ENCODE results near the gene LYST. TPM values are rescaled to one million over a fixed set of nuclear protein-coding genes. Genes with fewer than 3 reads are reported as not detected.

Gene LYST
- polyA plus RNA-seq, 1 of the 3 experiments (the other 2 are of a cell fraction): 3.9 TPM

- Histone ChIP-seq H3K9me2 (no peaks in the 10 kb centered on the region), H2AFZ (ENCODE audit: low read depth) (peak overlapping the region; percentile 17; the same call in 1 of the 2 replicates), H3K4me3 (ENCODE audit: low read depth in 2 of 2, low read length in 1 of 2) (no peak overlapping the region), H3K36me3 (replicated peaks in 1 of 2; ENCODE audit: control insufficient read depth in 1 of 2, insufficient read depth in 2 of 2, low read length in 1 of 2) (peaks cover 9 to 24% of the 10 kb centered on the region in 2 experiments), H3K79me2 (ENCODE audit: insufficient read depth) (no peaks in the 10 kb centered on the region), H3K4me1 (ENCODE audit: control insufficient read depth in 1 of 2, insufficient read depth in 2 of 2, low read depth in 1 of 2, low read length in 1 of 2) (peaks cover 0 to 7% of the 10 kb centered on the region in 2 experiments; a peak in 2 of 4 replicates), H3K4me2 (peak overlapping the region; percentile 6; the same call in 1 of the 2 replicates), H3K9ac (no peak overlapping the region), H3F3A (replicated peaks; ENCODE audit: insufficient read depth) (peaks cover 28% of the 10 kb centered on the region), H3K9me3 (no peaks in the 10 kb centered on the region), H3K27ac (ENCODE audit: low read depth in 2 of 2, low read length in 1 of 2) (peak overlapping the region in 1 of 2 experiments; percentile 46; a peak in 2 of 4 replicates), H4K20me1 (ENCODE audit: insufficient read depth) (no peaks in the 10 kb centered on the region), H3K27me3 (ENCODE audit: insufficient read depth) (no peaks in the 10 kb centered on the region)
- DNase-seq: no peak
- CTCF ChIA-PET: interaction anchor here (0.6 kb wide), 1 partner anchor 344 kb away, joined by 3 read pairs; no protein-coding TSS in a partner anchor
- 25% methylated on average over 4 of the region's 4 CpGs for WGBS (ENCODE audit: low lambda C conversion rate)
- POLR2A ChIA-PET: no interaction called here
- no peak for TF ChIP-seq TAF1 (IDR thresholded peaks at IDR 0.05; ENCODE audit: borderline replicate concordance, low read depth, low read length)
- no peak for TF ChIP-seq ELF1 (IDR thresholded peaks at IDR 0.05)
- no peak for TF ChIP-seq SMC3 (IDR thresholded peaks at IDR 0.05; ENCODE audit: low read depth, low read length)
- no peak for TF ChIP-seq CTCF (IDR thresholded peaks at IDR 0.05)
- peak; percentile 68 for TF ChIP-seq JUND (IDR thresholded peaks at IDR 0.05)
- TF ChIP-seq EP300 (IDR thresholded peaks at IDR 0.05; ENCODE audit: borderline replicate concordance in 1 of 2, low read depth in 1 of 2, low read length in 1 of 2): peak in 1 of 2 experiments; percentile 64; a peak in 1 of 4 replicates
- TF ChIP-seq TCF12 (IDR thresholded peaks at IDR 0.05): peak; percentile 68
- TF ChIP-seq FOSL2 (IDR thresholded peaks at IDR 0.05; ENCODE audit: borderline replicate concordance, low read depth): peak; percentile 67
- TF ChIP-seq, protein P1, sequence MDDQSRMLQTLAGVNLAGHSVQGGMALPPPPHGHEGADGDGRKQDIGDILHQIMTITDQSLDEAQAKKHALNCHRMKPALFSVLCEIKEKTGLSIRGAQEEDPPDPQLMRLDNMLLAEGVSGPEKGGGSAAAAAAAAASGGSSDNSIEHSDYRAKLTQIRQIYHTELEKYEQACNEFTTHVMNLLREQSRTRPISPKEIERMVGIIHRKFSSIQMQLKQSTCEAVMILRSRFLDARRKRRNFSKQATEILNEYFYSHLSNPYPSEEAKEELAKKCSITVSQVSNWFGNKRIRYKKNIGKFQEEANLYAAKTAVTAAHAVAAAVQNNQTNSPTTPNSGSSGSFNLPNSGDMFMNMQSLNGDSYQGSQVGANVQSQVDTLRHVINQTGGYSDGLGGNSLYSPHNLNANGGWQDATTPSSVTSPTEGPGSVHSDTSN (IDR thresholded peaks at IDR 0.05): peak; percentile 85
- no peak for TF ChIP-seq NRF1 (IDR thresholded peaks at IDR 0.05; ENCODE audit: low read depth, low read length)
- no peak for TF ChIP-seq MEF2A (IDR thresholded peaks at IDR 0.05; ENCODE audit: borderline replicate concordance, low read depth)
- TF ChIP-seq NFIC (IDR thresholded peaks at IDR 0.05; ENCODE audit: borderline replicate concordance): peak; percentile 34; the same call in 1 of the 2 replicates
- TF ChIP-seq SIN3A (IDR thresholded peaks at IDR 0.05; ENCODE audit: borderline replicate concordance, low read depth, low read length): no peak
- no peak for TF ChIP-seq GABPA (IDR thresholded peaks at IDR 0.05; ENCODE audit: low read depth)
- no peak for TF ChIP-seq EZH2phosphoT487 (IDR thresholded peaks at IDR 0.05; ENCODE audit: borderline replicate concordance, low read depth)
- no peak for TF ChIP-seq RCOR1 (IDR thresholded peaks at IDR 0.05; ENCODE audit: low read length)
- no peak for TF ChIP-seq IRF3 (IDR thresholded peaks at IDR 0.05; ENCODE audit: low read depth, low read length)
- TF ChIP-seq FOXJ3 (CRISPR knock-in tag; IDR thresholded peaks at IDR 0.05): no peak
- TF ChIP-seq, protein P2, sequence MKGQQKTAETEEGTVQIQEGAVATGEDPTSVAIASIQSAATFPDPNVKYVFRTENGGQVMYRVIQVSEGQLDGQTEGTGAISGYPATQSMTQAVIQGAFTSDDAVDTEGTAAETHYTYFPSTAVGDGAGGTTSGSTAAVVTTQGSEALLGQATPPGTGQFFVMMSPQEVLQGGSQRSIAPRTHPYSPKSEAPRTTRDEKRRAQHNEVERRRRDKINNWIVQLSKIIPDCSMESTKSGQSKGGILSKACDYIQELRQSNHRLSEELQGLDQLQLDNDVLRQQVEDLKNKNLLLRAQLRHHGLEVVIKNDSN (IDR thresholded peaks at IDR 0.05; ENCODE audit: borderline replicate concordance, low read depth): no peak
- TF ChIP-seq, protein P3, sequence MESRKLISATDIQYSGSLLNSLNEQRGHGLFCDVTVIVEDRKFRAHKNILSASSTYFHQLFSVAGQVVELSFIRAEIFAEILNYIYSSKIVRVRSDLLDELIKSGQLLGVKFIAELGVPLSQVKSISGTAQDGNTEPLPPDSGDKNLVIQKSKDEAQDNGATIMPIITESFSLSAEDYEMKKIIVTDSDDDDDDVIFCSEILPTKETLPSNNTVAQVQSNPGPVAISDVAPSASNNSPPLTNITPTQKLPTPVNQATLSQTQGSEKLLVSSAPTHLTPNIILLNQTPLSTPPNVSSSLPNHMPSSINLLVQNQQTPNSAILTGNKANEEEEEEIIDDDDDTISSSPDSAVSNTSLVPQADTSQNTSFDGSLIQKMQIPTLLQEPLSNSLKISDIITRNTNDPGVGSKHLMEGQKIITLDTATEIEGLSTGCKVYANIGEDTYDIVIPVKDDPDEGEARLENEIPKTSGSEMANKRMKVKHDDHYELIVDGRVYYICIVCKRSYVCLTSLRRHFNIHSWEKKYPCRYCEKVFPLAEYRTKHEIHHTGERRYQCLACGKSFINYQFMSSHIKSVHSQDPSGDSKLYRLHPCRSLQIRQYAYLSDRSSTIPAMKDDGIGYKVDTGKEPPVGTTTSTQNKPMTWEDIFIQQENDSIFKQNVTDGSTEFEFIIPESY (IDR thresholded peaks at IDR 0.05; ENCODE audit: borderline replicate concordance, low read depth): no peak
- TF ChIP-seq, protein P4, sequence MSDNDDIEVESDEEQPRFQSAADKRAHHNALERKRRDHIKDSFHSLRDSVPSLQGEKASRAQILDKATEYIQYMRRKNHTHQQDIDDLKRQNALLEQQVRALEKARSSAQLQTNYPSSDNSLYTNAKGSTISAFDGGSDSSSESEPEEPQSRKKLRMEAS (IDR thresholded peaks at IDR 0.05; ENCODE audit: low read depth): peak; percentile 47; the same call in 1 of the 2 replicates
- peak; percentile 13; the same call in 1 of the 2 replicates for TF ChIP-seq RXRA (IDR thresholded peaks at IDR 0.05; ENCODE audit: borderline replicate concordance, low read depth)
- TF ChIP-seq YY1 (IDR thresholded peaks at IDR 0.05; ENCODE audit: low read depth): no peak
- no peak for TF ChIP-seq CHD2 (IDR thresholded peaks at IDR 0.05; ENCODE audit: low read length, partially characterized antibody)
Measured at GRCh38 chr1:235708390-235708962, 158.2 kb downstream of the LYST start.
